OCI-LY7 (cell line): ENCODE data around the gene IVD.

Source experiments
- EZH2phosphoT487 ChIP-seq: fragments of 200-600 bp; sonication (generic); IDR thresholded peaks from 2 replicates; pipeline ENCODE4 v1.6.1; 2018; ENCODE audit warnings: low read depth, borderline replicate concordance, mild to moderate bottlenecking, mixed run types, antibody characterized with exemption, low read length, moderate library complexity, mixed read lengths
- TF ChIP-seq, protein P1 (sequence below): fragments of 200-600 bp; sonication (generic); conservative IDR thresholded peaks from 2 replicates; pipeline ENCODE4 v1.5.1; 2014; ENCODE audit warnings: mild to moderate bottlenecking, antibody characterized with exemption, low read length, moderate library complexity, mixed read lengths

DNA sequence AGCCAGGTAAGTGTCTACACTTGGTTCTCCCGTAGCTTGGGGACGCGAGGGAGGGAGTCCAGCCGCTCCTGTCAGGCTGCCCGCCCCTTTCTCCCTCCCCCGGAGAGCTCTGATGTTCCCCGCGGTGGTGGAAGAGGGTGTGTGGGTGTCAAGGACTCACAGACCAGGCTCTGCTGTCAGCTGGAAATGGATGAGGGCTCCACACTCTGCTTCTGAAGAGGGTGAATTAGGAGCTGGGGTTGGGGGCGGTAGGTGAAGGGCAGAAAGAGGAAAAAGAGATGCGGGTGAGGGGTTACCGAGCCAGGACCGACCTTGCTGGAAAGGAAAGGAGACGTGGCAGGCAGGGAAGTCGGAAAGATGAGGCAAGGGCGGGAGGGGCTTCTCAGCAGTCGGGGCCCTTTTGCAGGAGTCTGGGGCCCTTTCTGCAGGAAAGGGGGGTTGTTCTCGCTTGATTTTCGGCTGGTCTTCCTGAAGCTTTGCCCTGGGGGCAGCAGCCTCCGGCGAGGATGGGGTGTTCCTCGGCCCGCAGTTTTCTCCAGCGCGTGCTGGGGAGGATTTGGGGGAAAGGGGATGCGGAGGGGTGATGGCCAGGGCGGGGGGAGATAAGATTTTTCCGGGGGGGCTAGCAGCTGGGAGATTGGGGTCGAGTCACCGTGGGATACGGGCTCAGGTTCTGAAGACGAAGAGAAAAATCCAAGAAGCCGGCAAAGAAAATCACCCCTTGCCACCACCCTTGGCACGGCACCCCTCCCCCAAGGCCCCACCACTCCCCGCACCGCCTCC lies 34.6 kb downstream of the IVD start:
- TF ChIP-seq, protein P1, sequence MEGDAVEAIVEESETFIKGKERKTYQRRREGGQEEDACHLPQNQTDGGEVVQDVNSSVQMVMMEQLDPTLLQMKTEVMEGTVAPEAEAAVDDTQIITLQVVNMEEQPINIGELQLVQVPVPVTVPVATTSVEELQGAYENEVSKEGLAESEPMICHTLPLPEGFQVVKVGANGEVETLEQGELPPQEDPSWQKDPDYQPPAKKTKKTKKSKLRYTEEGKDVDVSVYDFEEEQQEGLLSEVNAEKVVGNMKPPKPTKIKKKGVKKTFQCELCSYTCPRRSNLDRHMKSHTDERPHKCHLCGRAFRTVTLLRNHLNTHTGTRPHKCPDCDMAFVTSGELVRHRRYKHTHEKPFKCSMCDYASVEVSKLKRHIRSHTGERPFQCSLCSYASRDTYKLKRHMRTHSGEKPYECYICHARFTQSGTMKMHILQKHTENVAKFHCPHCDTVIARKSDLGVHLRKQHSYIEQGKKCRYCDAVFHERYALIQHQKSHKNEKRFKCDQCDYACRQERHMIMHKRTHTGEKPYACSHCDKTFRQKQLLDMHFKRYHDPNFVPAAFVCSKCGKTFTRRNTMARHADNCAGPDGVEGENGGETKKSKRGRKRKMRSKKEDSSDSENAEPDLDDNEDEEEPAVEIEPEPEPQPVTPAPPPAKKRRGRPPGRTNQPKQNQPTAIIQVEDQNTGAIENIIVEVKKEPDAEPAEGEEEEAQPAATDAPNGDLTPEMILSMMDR: no peak
- no peak for TF ChIP-seq EZH2phosphoT487
